GM12891 (cell line): ENCODE results near the gene RNF213.
"Not testable (repeated sequence)": the region's sequence is repeated elsewhere in the genome, so short reads cannot be mapped to it uniquely, and the experiment has no call there.

Experiments
- DNase-seq: peaks from one replicate; pipeline ENCODE4 v3.0.0; 2011; ENCODE audit warnings: low spot score; ENCODE audit not compliant: insufficient read length
- FAIRE-seq: peaks from 2 replicates; lab custom pipeline; 2011; peaks lifted over from hg19 to GRCh38; lab: Jason Lieb, UNC
- PAX5 ChIP-seq: IDR thresholded peaks from 2 replicates; pipeline ENCODE4 v1.6.1; 2011; ENCODE audit warnings: low read length, moderate library complexity, mild to moderate bottlenecking; ENCODE audit not compliant: insufficient read depth, severe bottlenecking
- POLR2A ChIP-seq: IDR thresholded peaks from 2 replicates; pipeline ENCODE4 v1.6.1; 2011; ENCODE audit warnings: low read depth, low read length, control low read depth
- POLR2AphosphoS5 ChIP-seq: IDR thresholded peaks from 2 replicates; pipeline ENCODE4 v1.6.1; 2011; ENCODE audit warnings: low read depth, low read length, control low read depth
- POU2F2 ChIP-seq: IDR thresholded peaks from 2 replicates; pipeline ENCODE4 v1.6.1; 2011; ENCODE audit warnings: low read depth, mild to moderate bottlenecking, control low read depth, low read length, moderate library complexity
- SPI1 ChIP-seq: IDR thresholded peaks from 2 replicates; pipeline ENCODE4 v1.6.1; 2011; ENCODE audit warnings: low read depth, low read length, control low read depth
- TAF1 ChIP-seq: IDR thresholded peaks from 2 replicates; pipeline ENCODE4 v1.6.1; 2011; ENCODE audit warnings: low read depth, low read length, control low read depth

Gene RNF213

DNA sequence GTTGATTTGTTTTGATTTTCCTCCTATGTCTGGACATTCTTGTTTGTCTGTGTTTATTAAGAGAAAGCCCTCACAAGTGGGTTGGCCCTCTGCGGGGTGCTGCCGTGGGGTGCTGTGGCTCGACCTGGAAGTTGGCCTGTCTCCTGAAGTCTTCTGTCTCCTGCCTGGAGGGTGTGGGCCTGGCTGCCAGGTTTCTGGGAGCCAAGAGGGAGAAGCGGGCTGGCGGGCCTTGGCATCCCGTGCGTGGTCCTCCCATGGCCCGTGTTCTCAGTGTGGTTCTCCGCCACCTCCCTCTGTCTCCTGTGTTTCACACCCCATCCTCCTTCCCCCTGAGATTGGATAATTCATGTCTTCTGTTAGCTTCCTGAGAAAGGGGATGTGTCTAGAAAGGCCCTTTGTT lies 69.6 kb downstream of the RNF213 start:
- no peak for DNase-seq
- no peak for FAIRE-seq
- TF ChIP-seq POLR2A, result no peak

DNA sequence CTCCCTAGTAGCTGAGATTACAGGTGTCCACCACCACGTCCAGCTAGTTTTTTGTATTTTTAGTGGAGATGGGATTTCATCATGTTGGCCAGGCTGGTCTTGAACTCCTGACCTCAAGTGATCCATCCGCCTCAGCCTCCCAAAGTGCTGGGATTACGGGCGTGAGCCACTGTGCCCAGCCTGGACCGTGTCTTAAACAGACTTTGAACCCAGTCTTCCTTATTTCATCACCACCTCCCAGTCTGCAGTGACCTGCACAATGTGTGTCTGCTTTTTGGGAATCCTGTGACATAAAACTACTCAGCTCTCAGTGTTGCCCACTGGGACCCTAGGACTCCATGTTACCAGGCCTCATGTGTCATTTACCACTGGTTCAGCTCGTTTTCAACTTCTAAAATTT lies 70.3 kb downstream of the RNF213 start:
- not testable (repeated sequence) for DNase-seq, FAIRE-seq

DNA sequence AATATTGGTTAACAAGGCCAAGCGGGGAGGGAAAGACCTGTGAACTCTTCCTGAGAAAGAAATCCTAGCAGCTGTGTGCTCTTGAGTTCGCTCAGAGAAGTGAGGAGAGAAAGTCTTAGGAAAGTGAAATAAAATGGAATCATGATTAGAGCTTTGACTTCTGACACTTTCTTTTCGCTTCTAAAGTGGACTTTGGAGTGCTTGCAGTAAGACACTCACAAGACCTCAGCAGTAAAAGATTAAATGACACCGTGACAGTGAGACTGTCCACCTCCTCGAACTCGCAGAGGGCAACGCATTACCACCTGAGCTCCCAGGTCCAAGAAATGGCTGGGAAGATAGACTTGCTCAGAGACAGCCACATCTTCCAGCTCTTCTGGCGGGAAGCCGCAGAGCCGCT lies 71.2 kb downstream of the RNF213 start:
- FAIRE-seq (no peak), DNase-seq (no peak)
- no peak for TF ChIP-seq POLR2A
- TF ChIP-seq POU2F2, result no peak
- no peak for TF ChIP-seq TAF1
- no peak for TF ChIP-seq SPI1
- no peak for TF ChIP-seq POLR2AphosphoS5
- TF ChIP-seq PAX5, result no peak

DNA sequence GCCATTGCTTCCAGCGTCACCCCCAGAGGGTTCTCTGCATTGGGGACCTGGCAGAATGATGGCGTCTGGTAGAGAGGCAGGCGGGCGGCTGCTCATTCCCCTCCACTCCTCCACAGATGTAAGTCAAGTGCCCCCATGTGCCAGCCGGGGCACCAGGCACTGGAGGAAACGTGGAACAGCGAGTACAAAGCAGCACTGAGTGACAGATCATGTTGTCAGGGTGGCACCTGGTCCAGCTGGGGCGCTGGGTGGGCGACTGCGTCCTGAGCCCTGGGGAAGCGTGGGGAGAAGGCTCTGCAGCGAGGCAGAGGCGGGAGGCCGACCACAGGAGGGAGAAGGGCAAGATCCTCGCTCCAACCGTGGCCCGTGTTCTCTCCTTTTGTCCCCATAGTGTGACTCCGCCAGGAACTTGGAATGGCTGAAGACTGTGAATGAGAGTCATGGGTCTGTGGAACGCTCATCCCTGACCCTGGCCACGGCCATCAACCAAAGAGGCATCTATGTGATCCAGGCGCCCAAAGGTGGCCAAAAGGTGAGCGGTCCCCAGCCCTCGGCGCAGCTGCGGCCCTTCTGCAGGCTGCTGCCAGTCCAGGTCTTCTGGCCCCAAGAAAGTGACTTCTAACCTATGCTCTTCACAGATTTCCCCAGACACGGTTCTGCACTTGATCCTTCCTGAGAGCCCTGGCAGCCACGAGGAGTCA lies 76.7 kb downstream of the RNF213 start:
- no peak for DNase-seq
- TF ChIP-seq TAF1, result no peak
- no peak for TF ChIP-seq POLR2A
- TF ChIP-seq POU2F2, result no peak
- no peak for TF ChIP-seq SPI1
- TF ChIP-seq POLR2AphosphoS5, result no peak
- TF ChIP-seq PAX5, result no peak
- FAIRE-seq, result no peak

DNA sequence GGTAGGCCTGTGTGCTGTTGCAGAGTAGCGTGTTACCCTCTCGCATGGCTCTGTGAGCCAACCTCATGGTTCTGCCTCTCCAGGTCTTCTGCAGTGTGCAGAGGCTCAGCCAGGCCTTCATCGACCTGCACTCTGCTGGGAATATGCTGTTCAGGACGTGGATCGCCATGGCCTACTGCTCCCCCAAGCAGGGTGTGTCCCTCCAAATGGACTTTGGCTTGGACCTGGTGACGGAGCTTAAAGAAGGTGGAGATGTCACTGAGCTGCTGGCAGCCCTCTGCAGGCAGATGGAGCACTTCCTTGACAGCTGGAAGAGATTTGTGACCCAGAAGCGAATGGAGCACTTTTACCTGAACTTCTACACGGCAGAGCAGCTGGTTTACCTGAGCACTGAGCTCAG lies 78.5 kb downstream of the RNF213 start:
- TF ChIP-seq SPI1, result no peak
- TF ChIP-seq PAX5, result no peak
- TF ChIP-seq POU2F2, result no peak
- no peak for TF ChIP-seq POLR2AphosphoS5
- TF ChIP-seq POLR2A, result no peak
- TF ChIP-seq TAF1, result no peak
- FAIRE-seq (no peak), DNase-seq (no peak)

DNA sequence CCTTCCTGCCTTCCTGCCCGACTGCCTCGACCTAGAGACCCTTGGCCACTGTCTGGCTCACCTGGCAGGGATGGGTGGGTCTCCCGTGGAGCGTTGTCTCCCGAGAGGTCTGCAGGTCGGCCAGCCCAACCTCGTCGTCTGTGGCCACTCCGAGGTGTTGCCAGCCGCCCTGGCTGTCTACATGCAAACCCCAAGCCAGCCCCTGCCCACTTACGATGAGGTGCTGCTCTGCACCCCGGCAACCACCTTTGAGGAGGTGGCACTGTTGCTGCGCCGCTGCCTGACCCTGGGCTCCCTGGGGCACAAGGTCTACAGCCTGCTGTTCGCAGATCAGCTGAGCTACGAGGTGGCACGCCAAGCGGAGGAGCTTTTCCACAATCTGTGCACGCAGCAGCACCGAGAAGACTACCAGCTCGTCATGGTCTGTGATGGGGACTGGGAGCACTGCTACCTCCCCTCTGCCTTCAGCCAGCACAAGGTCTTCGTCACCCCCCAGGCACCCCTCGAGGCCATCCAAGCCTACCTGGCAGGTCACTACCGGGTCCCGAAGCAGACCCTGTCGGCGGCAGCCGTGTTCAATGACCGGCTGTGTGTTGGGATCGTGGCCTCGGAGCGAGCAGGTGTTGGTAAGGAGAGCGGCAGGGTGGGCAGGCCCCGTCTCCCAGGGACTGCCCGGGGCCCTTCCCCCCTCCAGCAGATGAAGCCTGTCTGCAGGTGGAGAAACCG lies 79.2 kb downstream of the RNF213 start:
- DNase-seq (no peak), FAIRE-seq (no peak)
- TF ChIP-seq POLR2A (no peak), POU2F2 (no peak), SPI1 (no peak), POLR2AphosphoS5 (no peak), PAX5 (no peak), TAF1 (no peak)

DNA sequence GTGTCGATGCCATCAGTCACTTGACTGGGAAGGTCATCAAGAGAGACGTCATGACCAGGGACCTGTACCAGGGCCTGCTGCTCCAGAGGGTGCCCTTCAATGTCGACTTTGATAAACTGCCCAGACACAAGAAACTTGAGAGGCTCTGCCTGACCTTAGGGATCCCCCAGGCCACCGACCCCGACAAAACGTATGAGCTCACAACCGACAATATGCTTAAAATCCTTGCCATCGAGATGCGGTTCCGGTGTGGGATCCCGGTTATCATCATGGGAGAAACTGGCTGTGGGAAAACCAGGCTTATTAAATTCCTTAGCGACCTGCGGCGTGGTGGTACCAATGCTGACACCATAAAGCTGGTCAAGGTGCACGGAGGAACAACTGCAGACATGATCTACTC lies 84.7 kb downstream of the RNF213 start:
- DNase-seq, result no peak
- TF ChIP-seq SPI1 (no peak), POLR2AphosphoS5 (no peak), POLR2A (no peak), PAX5 (no peak)
- FAIRE-seq, result no peak

DNA sequence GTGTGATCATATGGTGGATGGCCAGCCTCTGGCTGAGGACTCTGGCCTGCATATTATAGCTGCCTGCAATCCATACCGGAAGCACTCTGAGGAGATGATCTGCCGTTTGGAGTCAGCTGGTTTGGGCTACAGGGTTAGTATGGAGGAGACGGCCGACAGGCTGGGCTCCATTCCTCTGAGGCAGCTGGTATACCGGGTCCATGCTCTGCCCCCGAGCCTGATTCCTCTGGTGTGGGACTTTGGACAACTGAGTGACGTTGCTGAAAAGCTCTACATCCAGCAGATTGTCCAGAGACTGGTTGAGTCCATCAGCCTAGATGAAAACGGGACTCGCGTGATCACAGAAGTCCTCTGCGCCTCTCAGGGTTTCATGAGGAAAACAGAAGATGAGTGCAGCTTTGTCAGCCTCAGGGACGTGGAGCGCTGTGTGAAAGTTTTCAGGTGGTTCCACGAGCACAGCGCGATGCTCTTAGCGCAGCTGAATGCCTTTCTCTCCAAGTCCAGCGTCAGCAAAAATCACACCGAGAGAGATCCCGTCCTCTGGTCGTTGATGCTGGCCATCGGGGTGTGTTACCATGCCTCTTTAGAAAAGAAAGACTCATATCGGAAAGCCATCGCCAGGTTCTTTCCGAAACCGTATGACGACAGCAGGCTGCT lies 85.3 kb downstream of the RNF213 start:
- FAIRE-seq (no peak), DNase-seq (no peak)
- no peak for TF ChIP-seq POLR2A
- TF ChIP-seq SPI1, result no peak
- TF ChIP-seq POLR2AphosphoS5, result no peak
- no peak for TF ChIP-seq POU2F2
- no peak for TF ChIP-seq TAF1
- TF ChIP-seq PAX5, result no peak

DNA sequence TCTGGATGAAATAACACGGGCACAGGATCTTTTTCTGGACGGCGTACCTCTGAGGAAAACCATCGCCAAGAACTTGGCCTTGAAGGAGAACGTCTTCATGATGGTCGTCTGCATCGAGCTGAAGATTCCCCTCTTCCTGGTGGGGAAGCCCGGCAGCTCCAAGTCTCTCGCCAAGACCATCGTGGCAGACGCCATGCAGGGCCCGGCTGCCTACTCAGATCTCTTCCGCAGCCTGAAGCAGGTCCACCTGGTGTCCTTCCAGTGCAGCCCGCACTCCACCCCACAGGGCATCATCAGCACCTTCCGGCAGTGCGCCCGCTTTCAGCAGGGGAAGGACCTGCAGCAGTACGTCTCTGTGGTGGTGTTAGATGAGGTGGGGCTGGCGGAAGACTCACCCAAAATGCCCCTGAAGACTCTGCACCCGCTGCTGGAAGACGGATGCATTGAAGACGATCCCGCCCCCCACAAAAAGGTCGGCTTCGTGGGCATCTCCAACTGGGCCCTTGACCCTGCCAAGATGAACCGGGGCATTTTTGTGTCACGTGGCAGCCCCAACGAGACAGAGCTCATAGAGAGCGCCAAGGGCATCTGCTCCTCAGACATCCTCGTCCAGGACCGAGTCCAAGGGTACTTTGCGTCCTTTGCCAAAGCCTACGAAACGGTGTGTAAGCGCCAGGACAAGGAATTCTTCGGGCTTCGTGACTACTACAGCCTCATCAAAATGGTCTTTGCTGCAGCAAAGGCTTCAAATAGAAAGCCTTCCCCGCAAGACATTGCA lies 86.0 kb downstream of the RNF213 start:
- FAIRE-seq (no peak), DNase-seq (no peak)
- TF ChIP-seq PAX5 (no peak), POU2F2 (no peak), TAF1 (no peak), POLR2A (no peak), POLR2AphosphoS5 (no peak), SPI1 (no peak)

DNA sequence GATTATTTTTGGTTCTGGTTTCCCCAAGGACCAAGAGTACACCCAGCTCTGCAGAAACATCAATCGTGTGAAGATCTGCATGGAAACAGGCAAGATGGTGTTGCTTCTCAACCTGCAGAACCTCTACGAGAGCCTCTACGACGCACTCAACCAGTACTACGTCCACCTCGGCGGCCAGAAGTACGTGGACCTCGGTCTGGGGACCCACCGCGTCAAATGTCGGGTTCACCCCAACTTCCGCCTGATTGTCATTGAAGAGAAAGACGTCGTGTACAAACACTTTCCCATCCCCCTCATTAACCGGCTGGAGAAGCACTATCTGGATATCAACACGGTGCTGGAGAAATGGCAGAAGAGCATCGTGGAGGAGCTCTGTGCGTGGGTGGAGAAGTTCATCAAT lies 86.9 kb downstream of the RNF213 start:
- DNase-seq, result no peak
- no peak for FAIRE-seq
- TF ChIP-seq SPI1, result no peak
- TF ChIP-seq POLR2A, result no peak
- TF ChIP-seq PAX5, result no peak
- no peak for TF ChIP-seq POLR2AphosphoS5
- no peak for TF ChIP-seq TAF1
- no peak for TF ChIP-seq POU2F2

DNA sequence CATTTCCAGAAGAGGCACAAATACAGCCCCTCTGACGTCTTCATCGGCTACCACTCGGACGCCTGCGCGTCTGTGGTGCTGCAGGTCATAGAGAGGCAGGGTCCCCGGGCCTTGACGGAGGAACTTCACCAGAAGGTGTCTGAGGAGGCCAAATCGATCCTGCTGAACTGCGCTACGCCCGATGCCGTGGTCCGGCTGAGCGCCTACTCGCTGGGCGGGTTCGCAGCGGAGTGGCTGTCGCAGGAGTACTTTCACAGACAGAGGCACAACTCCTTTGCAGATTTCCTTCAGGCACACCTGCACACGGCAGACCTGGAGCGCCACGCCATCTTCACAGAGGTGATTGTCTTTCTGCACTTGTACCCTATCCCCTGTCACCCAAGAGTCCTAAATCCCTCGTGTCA lies 87.3 kb downstream of the RNF213 start:
- TF ChIP-seq POLR2A (no peak), POLR2AphosphoS5 (no peak), POU2F2 (no peak), TAF1 (no peak), PAX5 (no peak), SPI1 (no peak)
- DNase-seq (no peak), FAIRE-seq (no peak)
